ENCODE data around the gene RBM6.
A peak's percentile ranks its signal among the peaks of the same experiment; 100 is the strongest.

RBM6 gene

GRCh38 chr3:50095352-50095998 is 155.5 kb downstream of the RBM6 start:
- DNase-seq = no peak

- DNase-seq = no peak
Measured at GRCh38 chr3:50100386-50100785, 160.4 kb downstream of the RBM6 start.

GRCh38 chr3:50100956-50101845 is 161.3 kb downstream of the RBM6 start:
- DNase-seq = no peak

GRCh38 chr3:50102558-50102957 is 162.6 kb downstream of the RBM6 start:
- no peak for DNase-seq

- DNase-seq = no peak
Measured at GRCh38 chr3:50111757-50112156, 171.8 kb downstream of the RBM6 start.

GRCh38 chr3:50112462-50112861 is 172.5 kb downstream of the RBM6 start:
- DNase-seq = peak; percentile 34

GRCh38 chr3:50117120-50117519 is 177.2 kb downstream of the RBM6 start:
- DNase-seq = no peak

GRCh38 chr3:50118237-50118636 is 178.3 kb downstream of the RBM6 start:
- no peak for DNase-seq

- no peak for DNase-seq
Measured at GRCh38 chr3:50119786-50120185, 179.8 kb downstream of the RBM6 start.

- DNase-seq = no peak
Measured at GRCh38 chr3:50120364-50121071, 180.6 kb downstream of the RBM6 start.

GRCh38 chr3:50121072-50122032 is 181.4 kb downstream of the RBM6 start:
- peak; percentile 70 for DNase-seq

GRCh38 chr3:50122071-50122470 is 182.1 kb downstream of the RBM6 start:
- DNase-seq = no peak

- peak; percentile 14 for DNase-seq
Measured at GRCh38 chr3:50122661-50123391, 182.9 kb downstream of the RBM6 start.

GRCh38 chr3:50123394-50124051 is 183.6 kb downstream of the RBM6 start:
- DNase-seq = peak; percentile 51

GRCh38 chr3:50124052-50124799 is 184.3 kb downstream of the RBM6 start:
- peak; percentile 48 for DNase-seq

- peak; percentile 10 for DNase-seq
Measured at GRCh38 chr3:50124800-50125178, 184.8 kb downstream of the RBM6 start.

GRCh38 chr3:50125541-50126286 is 185.8 kb downstream of the RBM6 start:
- no peak for DNase-seq

- no peak for DNase-seq
Measured at GRCh38 chr3:50126287-50127211, 186.6 kb downstream of the RBM6 start.
